A673 (cell line): Measurements from ENCODE around the gene FIS1. TPM values are rescaled to one million over a fixed set of nuclear protein-coding genes. Genes with fewer than 3 reads are reported as not detected.
"Not testable (repeated sequence)": the region's sequence is repeated elsewhere in the genome, so short reads cannot be mapped to it uniquely, and the experiment has no call there.

Experiments
- BruUV-seq: library from RNA; stranded (reverse); fragments of 400-500 nt; replicated peaks from 2 replicates; lab custom pipeline; 2021; lab: Mats Ljungman, UMichigan
- CTCF ChIA-PET: fragments of 300-600 bp; sonication (Branson Sonifier 250); formaldehyde crosslinking; loops from one replicate; lab custom pipeline; 2022; ENCODE audit warnings: antibody characterized with exemption; lab: Charles Lee
- POLR2A ChIA-PET: fragments of 300-600 bp; sonication (Branson Sonifier 250); formaldehyde crosslinking; loops from one replicate; lab custom pipeline; 2022; ENCODE audit warnings: antibody characterized with exemption; ENCODE audit not compliant: low non-redundant PET; lab: Charles Lee
- DNase-seq: peaks from one replicate; pipeline ENCODE4 v3.0.0-alpha.2; 2015; ENCODE audit warnings: low spot score
- H3K27ac ChIP-seq: fragments of 200-600 bp; sonication (generic); 2 replicates; pipeline ENCODE4 v1.5.1; 2016; ENCODE audit warnings: mixed run types, low read depth, mild to moderate bottlenecking, mixed read lengths, antibody characterized with exemption, low read length; ENCODE audit not compliant: poor library complexity, severe bottlenecking
- H3K27me3 ChIP-seq: fragments of 200-600 bp; sonication (generic); replicated peaks from 2 replicates; pipeline ENCODE4 v1.6.1; 2017; ENCODE audit warnings: mixed run types, low read depth, mild to moderate bottlenecking, mixed read lengths, antibody characterized with exemption, low read length; ENCODE audit not compliant: insufficient read depth, poor library complexity
- H3K36me3 ChIP-seq: fragments of 200-600 bp; sonication (generic); 2 replicates; pipeline ENCODE4 v1.6.1; 2016; ENCODE audit warnings: mixed run types, mild to moderate bottlenecking, mixed read lengths, antibody characterized with exemption, low read length; ENCODE audit not compliant: insufficient read depth, poor library complexity, severe bottlenecking
- H3K4me1 ChIP-seq: fragments of 200-600 bp; sonication (generic); 2 replicates; pipeline ENCODE4 v1.6.1; 2017; ENCODE audit warnings: mixed run types, mild to moderate bottlenecking, mixed read lengths, antibody characterized with exemption, low read length; ENCODE audit not compliant: insufficient read depth, poor library complexity, severe bottlenecking
- H3K4me3 ChIP-seq: fragments of 200-600 bp; sonication (generic); 2 replicates; pipeline ENCODE4 v1.5.1; 2016; ENCODE audit warnings: low read depth, mixed run types, mild to moderate bottlenecking, mixed read lengths, low read length; ENCODE audit not compliant: poor library complexity, severe bottlenecking
- H3K9me3 ChIP-seq: fragments of 200-600 bp; sonication (generic); 2 replicates; pipeline ENCODE4 v1.6.1; 2016; ENCODE audit warnings: mixed run types, low read depth, mild to moderate bottlenecking, mixed read lengths, antibody characterized with exemption, low read length; ENCODE audit not compliant: poor library complexity, severe bottlenecking
- EZH2 ChIP-seq: fragments of 200-600 bp; sonication (generic); IDR thresholded peaks from 2 replicates; pipeline ENCODE4 v1.6.1; 2017; ENCODE audit warnings: borderline replicate concordance, low read depth, mild to moderate bottlenecking, mixed read lengths, antibody characterized with exemption, low read length; ENCODE audit not compliant: poor library complexity, severe bottlenecking
- intact Hi-C: fragments of 100-400 bp; cut with micrococcal nuclease; formaldehyde crosslinking; loops from one replicate; pipeline ENCODE4 v1.10.0; 2022; ENCODE audit not compliant: unreplicated experiment
- total RNA-seq: library from RNA; stranded (reverse); gene quantifications from 2 replicates; pipeline ENCODE4 v1.2.3, GENCODE V29; 2021
- TF ChIP-seq, protein P1 (sequence below): fragments of 300-800, 200-600 bp; sonication (generic); conservative IDR thresholded peaks from 2 replicates; pipeline ENCODE4 v1.5.1; 2017; ENCODE audit warnings: low read depth, mild to moderate bottlenecking, antibody characterized with exemption, low read length, moderate library complexity, mixed read lengths

Gene FIS1
- total RNA-seq, 1 experiment from 2014 or later: 79.6 TPM

DNA sequence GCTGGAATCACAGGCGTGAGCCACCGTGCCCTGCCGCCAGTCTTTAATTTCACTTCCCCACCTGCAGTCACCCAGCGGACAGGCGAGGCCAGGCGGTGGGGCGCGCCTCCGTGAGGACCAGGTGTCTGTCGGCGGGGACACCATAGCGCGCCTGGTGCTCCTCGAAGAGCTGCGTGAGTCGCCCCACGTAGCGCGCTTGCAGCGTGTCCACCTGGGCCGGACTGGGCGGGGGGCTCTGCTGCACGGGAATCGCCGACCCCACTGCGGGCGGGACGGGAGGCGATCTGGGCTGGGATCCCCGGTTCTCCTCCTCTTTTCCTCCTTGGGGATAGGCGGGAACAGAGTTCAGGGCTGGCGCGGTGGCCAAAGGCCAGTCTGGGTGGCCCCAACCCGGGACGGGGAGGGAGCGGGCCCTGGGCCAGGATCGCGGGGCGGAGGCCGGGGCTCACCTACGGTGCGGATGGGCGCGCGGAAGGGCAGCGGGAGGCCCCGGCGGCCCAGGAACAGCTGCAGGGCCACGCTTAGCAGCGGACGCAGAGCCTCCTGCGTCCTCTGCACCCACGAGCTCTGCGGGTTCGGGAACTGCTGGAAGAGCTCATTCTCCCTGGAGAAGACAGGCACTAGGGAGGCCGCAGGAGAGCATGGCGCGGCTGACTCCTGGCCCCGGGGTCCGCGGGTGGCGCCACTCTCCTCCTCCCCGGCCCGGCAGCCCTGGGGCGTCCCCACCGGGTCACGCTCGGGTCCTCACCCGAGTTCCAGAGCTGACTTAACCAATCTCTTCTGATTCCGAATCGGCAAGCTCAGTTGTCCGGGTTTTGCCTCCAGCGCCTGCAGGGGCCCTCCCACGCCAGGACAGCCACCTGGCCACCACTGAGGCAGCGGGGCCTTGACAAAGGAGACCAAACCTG lies 42.9 kb downstream of the FIS1 start:
- DNase-seq: no peak
- Histone ChIP-seq H3K36me3 (no peaks in the 10 kb centered on the region), H3K27ac (no peak overlapping the region), H3K9me3 (no peaks in the 10 kb centered on the region), H3K4me1 (no peaks in the 10 kb centered on the region), H3K4me3 (no peak overlapping the region), H3K27me3 (no peaks in the 10 kb centered on the region)
- ChIA-PET POLR2A (no interaction called here), CTCF (no interaction called here)
- no TSS peak for BruUV-seq
- no peak for TF ChIP-seq EZH2
- TF ChIP-seq, protein P1, sequence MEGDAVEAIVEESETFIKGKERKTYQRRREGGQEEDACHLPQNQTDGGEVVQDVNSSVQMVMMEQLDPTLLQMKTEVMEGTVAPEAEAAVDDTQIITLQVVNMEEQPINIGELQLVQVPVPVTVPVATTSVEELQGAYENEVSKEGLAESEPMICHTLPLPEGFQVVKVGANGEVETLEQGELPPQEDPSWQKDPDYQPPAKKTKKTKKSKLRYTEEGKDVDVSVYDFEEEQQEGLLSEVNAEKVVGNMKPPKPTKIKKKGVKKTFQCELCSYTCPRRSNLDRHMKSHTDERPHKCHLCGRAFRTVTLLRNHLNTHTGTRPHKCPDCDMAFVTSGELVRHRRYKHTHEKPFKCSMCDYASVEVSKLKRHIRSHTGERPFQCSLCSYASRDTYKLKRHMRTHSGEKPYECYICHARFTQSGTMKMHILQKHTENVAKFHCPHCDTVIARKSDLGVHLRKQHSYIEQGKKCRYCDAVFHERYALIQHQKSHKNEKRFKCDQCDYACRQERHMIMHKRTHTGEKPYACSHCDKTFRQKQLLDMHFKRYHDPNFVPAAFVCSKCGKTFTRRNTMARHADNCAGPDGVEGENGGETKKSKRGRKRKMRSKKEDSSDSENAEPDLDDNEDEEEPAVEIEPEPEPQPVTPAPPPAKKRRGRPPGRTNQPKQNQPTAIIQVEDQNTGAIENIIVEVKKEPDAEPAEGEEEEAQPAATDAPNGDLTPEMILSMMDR: no peak
- intact Hi-C loops: no loop called here

DNA sequence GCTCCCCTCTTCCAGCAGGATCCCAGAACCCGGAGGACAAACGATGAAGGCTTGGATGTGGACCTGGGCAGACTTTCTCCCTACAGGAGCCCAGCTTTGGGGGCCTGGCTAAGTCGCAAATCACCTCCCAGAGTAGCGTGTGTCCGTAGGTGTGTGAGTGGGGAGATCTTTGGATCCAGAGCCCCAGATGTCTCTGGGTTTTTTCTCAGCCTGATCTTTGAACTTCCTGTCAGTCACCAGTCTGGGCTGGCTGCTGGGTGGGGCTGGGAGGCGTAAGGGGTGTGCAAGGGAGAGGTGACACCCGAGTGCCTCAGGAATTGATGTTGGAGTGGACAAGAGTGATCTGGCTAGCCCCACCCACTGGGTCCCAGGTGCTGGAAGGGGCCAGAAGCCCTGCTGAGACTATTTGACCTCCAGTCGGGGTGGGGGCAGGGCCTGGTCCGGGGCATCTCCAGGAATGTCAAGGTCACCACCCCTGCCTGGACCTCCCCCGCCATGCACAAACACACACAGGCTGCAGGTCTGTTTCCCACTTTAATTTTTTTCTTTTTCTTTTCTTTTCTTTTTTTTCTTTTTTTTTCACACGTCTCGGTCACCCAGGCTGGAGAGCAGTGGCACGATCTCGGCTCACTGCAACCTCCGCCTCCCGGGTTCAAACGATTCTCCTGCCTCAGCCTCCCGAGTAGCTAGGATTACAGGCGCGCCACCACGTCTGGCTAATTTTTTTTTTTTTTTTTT lies 43.9 kb downstream of the FIS1 start, which contains the start of gene MOGAT3:
MOGAT3 (minus strand) TSS at position 175 of the 738 bp plus-strand sequence. CDS start 182 bp downstream, outside the sequence.
- no TSS peak for BruUV-seq
- DNase-seq: no peak
- CTCF ChIA-PET: no interaction called here
- intact Hi-C loops: no loop called here
- H3K9me3 ChIP-seq: no peaks in the 10 kb centered on the region
- POLR2A ChIA-PET: no interaction called here
- TF ChIP-seq EZH2: no peak
- TF ChIP-seq, protein P1: no peak
- no peak within 1 kb of the TSS for H3K4me3 ChIP-seq
- no peaks in the 10 kb centered on the region for H3K4me1 ChIP-seq
- no peaks in the 10 kb centered on the region for H3K36me3 ChIP-seq
- H3K27ac ChIP-seq: no peak within 1 kb of the TSS
- H3K27me3 ChIP-seq: no peaks in the 10 kb centered on the region

DNA sequence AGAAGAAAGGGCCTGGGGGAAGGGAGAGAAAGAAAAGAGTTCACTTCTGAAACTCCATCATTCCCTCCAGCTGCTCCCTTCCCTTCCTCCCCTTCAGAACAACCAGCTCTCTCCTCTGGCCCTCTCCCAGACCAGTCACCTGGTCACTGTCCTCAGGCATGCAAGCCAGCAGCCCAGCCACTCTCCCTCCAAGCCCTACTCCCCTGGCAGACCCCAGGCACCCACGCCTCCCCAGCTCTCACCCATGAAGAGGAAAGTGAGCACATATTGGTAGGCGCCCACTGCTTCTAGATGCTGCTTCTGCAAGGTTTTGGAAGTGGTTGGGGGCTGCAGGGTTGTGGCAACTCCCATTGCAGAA lies 44.4 kb downstream of the FIS1 start:
- H3K9me3 ChIP-seq: no peaks in the 10 kb centered on the region
- CTCF ChIA-PET: no interaction called here
- H3K36me3 ChIP-seq: no peaks in the 10 kb centered on the region
- DNase-seq: no peak
- no peaks in the 10 kb centered on the region for H3K27me3 ChIP-seq
- no peak overlapping the region for H3K27ac ChIP-seq
- intact Hi-C loops: no loop called here
- no TSS peak for BruUV-seq
- TF ChIP-seq EZH2: no peak
- TF ChIP-seq, protein P1: no peak
- POLR2A ChIA-PET: interaction anchor here (0.7 kb wide), 1 partner anchor 306 kb away, joined by 5 read pairs; no protein-coding TSS in a partner anchor
- H3K4me1 ChIP-seq: no peaks in the 10 kb centered on the region
- H3K4me3 ChIP-seq: no peak overlapping the region

DNA sequence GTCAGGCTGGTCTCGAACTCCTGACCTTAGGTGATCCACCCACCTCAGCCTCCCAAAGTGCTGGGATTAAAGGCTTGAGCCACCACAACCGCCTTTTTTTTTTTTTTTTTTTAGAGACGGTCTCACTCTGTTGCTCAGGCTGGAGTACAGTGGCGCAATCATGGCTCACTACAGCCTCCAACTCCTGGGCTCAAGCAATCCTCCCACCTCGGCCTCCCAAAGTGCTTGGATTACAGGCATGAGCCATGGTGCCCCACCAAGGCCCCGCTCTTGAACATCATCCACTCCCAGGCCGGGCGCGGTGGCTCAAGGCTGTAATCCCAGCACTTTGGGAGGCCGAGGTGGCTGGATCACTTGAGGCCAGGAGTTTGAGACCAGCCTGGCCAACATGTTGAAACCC lies 45.4 kb downstream of the FIS1 start:
- H3K4me1 ChIP-seq, H3K27me3 ChIP-seq, H3K9me3 ChIP-seq, H3K4me3 ChIP-seq, H3K27ac ChIP-seq, DNase-seq, H3K36me3 ChIP-seq, POLR2A ChIA-PET, BruUV-seq: not testable (repeated sequence)
- intact Hi-C loops: loop anchor here (10.0 kb wide), 1 partner anchor 305 kb away; the partner anchor contains the start of gene ACHE
- CTCF ChIA-PET: interaction anchor here (0.6 kb wide), 1 partner anchor 10 kb away, joined by 3 read pairs; no protein-coding TSS in a partner anchor
